GM23248 (cell line): Measurements from ENCODE around the gene NEB. TPM values are rescaled to one million over a fixed set of nuclear protein-coding genes. Genes with fewer than 3 reads are reported as not detected.
A peak's percentile ranks its signal among the peaks of the same experiment; 100 is the strongest.

Experiments used
- DNase-seq: peaks from one replicate; pipeline ENCODE4 v3.0.0-alpha.2; 2015
- H2AFZ ChIP-seq: fragments of 200-600 bp; sonication (generic); 2 replicates; pipeline ENCODE4 v1.6.1; 2016; ENCODE audit warnings: antibody characterized with exemption
- H3F3A ChIP-seq: fragments of 200-600 bp; sonication (generic); 2 replicates; pipeline ENCODE4 v1.6.1; 2016; ENCODE audit warnings: mild to moderate bottlenecking, antibody characterized with exemption, mixed run types; ENCODE audit not compliant: insufficient read depth
- H3K27ac ChIP-seq: fragments of 200-600 bp; sonication (generic); 2 replicates; pipeline ENCODE4 v1.5.1; 2016; ENCODE audit warnings: mild to moderate bottlenecking
- H3K27me3 ChIP-seq: fragments of 200-600 bp; sonication (generic); replicated peaks from 2 replicates; pipeline ENCODE4 v1.6.1; 2016; ENCODE audit warnings: mild to moderate bottlenecking; ENCODE audit not compliant: insufficient read depth
- H3K36me3 ChIP-seq: fragments of 200-600 bp; sonication (generic); 2 replicates; pipeline ENCODE4 v1.6.1; 2016; ENCODE audit warnings: low read depth, mild to moderate bottlenecking
- H3K4me1 ChIP-seq: fragments of 200-600 bp; sonication (generic); 2 replicates; pipeline ENCODE4 v1.6.1; 2016; ENCODE audit warnings: mild to moderate bottlenecking; ENCODE audit not compliant: insufficient read depth
- H3K4me2 ChIP-seq: fragments of 200-600 bp; sonication (generic); one replicate; pipeline ENCODE4 v1.6.1; 2016; ENCODE audit warnings: mild to moderate bottlenecking; ENCODE audit not compliant: unreplicated experiment
- H3K4me3 ChIP-seq: fragments of 200-600 bp; sonication (generic); 2 replicates; pipeline ENCODE4 v1.5.1; 2016; ENCODE audit warnings: mild to moderate bottlenecking
- H3K79me2 ChIP-seq: fragments of 200-600 bp; sonication (generic); 2 replicates; pipeline ENCODE4 v1.6.1; 2016; ENCODE audit warnings: mild to moderate bottlenecking; ENCODE audit not compliant: insufficient read depth
- H3K9ac ChIP-seq: fragments of 200-600 bp; sonication (generic); 2 replicates; pipeline ENCODE4 v1.6.1; 2016; ENCODE audit warnings: mild to moderate bottlenecking
- H3K9me2 ChIP-seq: fragments of 200-600 bp; sonication (generic); 2 replicates; pipeline ENCODE4 v1.6.1; 2016; ENCODE audit warnings: mixed run types, mild to moderate bottlenecking, moderate library complexity; ENCODE audit not compliant: insufficient read depth
- H3K9me3 ChIP-seq: fragments of 200-600 bp; sonication (generic); one replicate; pipeline ENCODE4 v1.6.1; 2017; ENCODE audit warnings: low read depth
- H4K20me1 ChIP-seq: fragments of 200-600 bp; sonication (generic); 2 replicates; pipeline ENCODE4 v1.6.0; 2016; ENCODE audit not compliant: insufficient read depth
- EZH2 ChIP-seq: fragments of 200-600 bp; sonication (generic); IDR thresholded peaks from 2 replicates; pipeline ENCODE4 v1.6.1; 2018; ENCODE audit warnings: antibody characterized with exemption, mild to moderate bottlenecking; ENCODE audit not compliant: insufficient read depth, poor library complexity, severe bottlenecking
- EZH2phosphoT487 ChIP-seq: fragments of 200-600 bp; sonication (generic); IDR thresholded peaks from 2 replicates; pipeline ENCODE4 v1.6.1; 2018; ENCODE audit warnings: antibody characterized with exemption, moderate library complexity, mild to moderate bottlenecking, low read depth; ENCODE audit not compliant: insufficient read depth
- WGBS, 2 experiments: methylation state at CpG; one replicate each; pipeline ENCODE4 v1.1.6; 2015 to 2017; ENCODE audit warnings: low lambda C conversion rate in 2 of 2, low coverage in 1 of 2; ENCODE audit errors: missing lambda C conversion rate in 2 of 2; 5-methylcytosine and 5-hydroxymethylcytosine counted together
- in situ Hi-C: fragments of 300-500 bp; cut with MboI; formaldehyde crosslinking; loops from 2 replicates; pipeline ENCODE4 v1.15.0; 2020
- polyA plus RNA-seq: library from polyadenylated mRNA; unstranded; fragments of >200 nt; fragmentation: Nextera tagmentation; extraction: Ambion mirVana; gene quantifications from 2 replicates; pipeline ENCODE4 v1.2.1, GENCODE V29; 2016
- total RNA-seq: library from RNA; depleted of rRNA; stranded (reverse); fragments of >200 nt; shearing (Covaris generic); gene quantifications from 2 replicates; pipeline ENCODE4 v1.2.3, GENCODE V29; 2014

The NEB gene
- total and polyA plus RNA-seq, 2 experiments from 2014 or later, result 0.11 to 1.5 TPM

DNA sequence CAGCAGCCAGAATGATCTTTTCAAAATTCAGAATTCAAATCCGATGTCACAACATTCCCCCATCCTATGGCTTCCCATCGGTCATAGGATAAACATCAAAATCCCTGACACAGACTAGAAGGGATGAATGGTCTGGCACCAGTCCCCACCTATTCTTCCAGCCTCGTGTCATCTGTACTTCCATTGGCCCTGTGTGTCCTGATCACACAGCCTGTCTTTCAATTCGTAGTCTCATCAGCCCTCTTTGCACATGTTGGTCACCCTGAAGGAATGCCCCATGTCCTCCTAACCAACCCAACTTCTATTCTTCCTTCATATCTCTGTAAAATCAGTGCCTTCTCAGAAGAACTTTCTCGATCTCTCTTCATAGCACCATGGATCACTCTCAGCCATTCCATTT is 157.2 kb downstream of the NEB start:
- Histone ChIP-seq H3K9me3 (no peaks in the 10 kb centered on the region), H3K4me3 (no peak overlapping the region), H3K36me3 (no peaks in the 10 kb centered on the region), H3K4me2 (no peak overlapping the region), H3K79me2 (no peaks in the 10 kb centered on the region), H4K20me1 (no peaks in the 10 kb centered on the region), H3K9me2 (no peaks in the 10 kb centered on the region), H2AFZ (no peak overlapping the region), H3F3A (no peaks in the 10 kb centered on the region), H3K27me3 (no peaks in the 10 kb centered on the region), H3K4me1 (no peaks in the 10 kb centered on the region), H3K27ac (no peak overlapping the region), H3K9ac (no peak overlapping the region)
- in situ Hi-C loops, result no loop called here
- TF ChIP-seq EZH2phosphoT487 (no peak), EZH2 (no peak)
- WGBS, 2 experiments, result 61 to 63% methylated on average over 5 of the region's 5 CpGs
- no peak for DNase-seq

GRCh38 chr2:151576080-151576479 is 158.2 kb downstream of the NEB start:
- Histone ChIP-seq H3K27me3 (no peaks in the 10 kb centered on the region), H3K36me3 (no peaks in the 10 kb centered on the region), H3K4me3 (no peak overlapping the region), H3K79me2 (no peaks in the 10 kb centered on the region), H3K27ac (no peak overlapping the region), H3K9me3 (no peaks in the 10 kb centered on the region), H3F3A (no peaks in the 10 kb centered on the region), H3K9me2 (no peaks in the 10 kb centered on the region), H4K20me1 (no peaks in the 10 kb centered on the region), H3K9ac (no peak overlapping the region), H3K4me1 (no peaks in the 10 kb centered on the region), H2AFZ (no peak overlapping the region), H3K4me2 (no peak overlapping the region)
- in situ Hi-C loops, result no loop called here
- 57 to 60% methylated on average over 4 of the region's 4 CpGs for WGBS, 2 experiments
- no peak for DNase-seq
- TF ChIP-seq EZH2 (no peak), EZH2phosphoT487 (no peak)

DNA sequence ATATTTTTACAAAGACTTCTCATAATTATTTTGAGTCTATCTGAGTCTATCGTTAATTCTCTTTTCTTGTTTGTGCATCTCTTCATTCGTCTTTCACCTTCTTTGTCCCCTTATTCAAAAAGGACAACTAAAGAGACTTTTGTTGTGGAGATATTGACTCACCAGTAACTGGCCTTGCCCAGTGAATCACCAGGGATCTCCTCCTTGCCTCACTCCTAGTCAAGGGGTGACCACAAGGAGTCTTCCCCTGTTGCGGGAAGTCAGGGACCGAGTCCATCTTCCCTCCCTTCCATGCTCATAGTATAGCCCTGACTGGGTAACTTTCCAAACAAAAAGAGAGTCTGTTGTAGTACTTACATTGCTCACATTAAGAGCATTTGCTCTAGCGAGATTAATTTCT is 158.9 kb downstream of the NEB start:
- Histone ChIP-seq H3K9me3 (no peaks in the 10 kb centered on the region), H2AFZ (no peak overlapping the region), H3K9ac (no peak overlapping the region), H4K20me1 (no peaks in the 10 kb centered on the region), H3K36me3 (no peaks in the 10 kb centered on the region), H3K4me3 (no peak overlapping the region), H3K4me1 (no peaks in the 10 kb centered on the region), H3K4me2 (no peak overlapping the region), H3K9me2 (no peaks in the 10 kb centered on the region), H3K27me3 (no peaks in the 10 kb centered on the region), H3K79me2 (no peaks in the 10 kb centered on the region), H3F3A (no peaks in the 10 kb centered on the region), H3K27ac (no peak overlapping the region)
- 85 to 90% methylated on average over 5 of the region's 5 CpGs for WGBS, 2 experiments
- peak; percentile 64 for DNase-seq
- TF ChIP-seq EZH2 (no peak), EZH2phosphoT487 (no peak)
- in situ Hi-C loops, result no loop called here

GRCh38 chr2:151570191-151570590 is 164.1 kb downstream of the NEB start:
- no peaks in the 10 kb centered on the region for H3K4me1 ChIP-seq
- 91 to 93% methylated on average over 8 of the region's 8 CpGs for WGBS, 2 experiments
- in situ Hi-C loops, result no loop called here
- no peak overlapping the region for H3K4me2 ChIP-seq
- no peaks in the 10 kb centered on the region for H3K79me2 ChIP-seq
- H3K36me3 ChIP-seq, result no peaks in the 10 kb centered on the region
- no peak for TF ChIP-seq EZH2
- no peak overlapping the region for H3K27ac ChIP-seq
- H3K4me3 ChIP-seq, result no peak overlapping the region
- no peak overlapping the region for H2AFZ ChIP-seq
- no peaks in the 10 kb centered on the region for H3F3A ChIP-seq
- H4K20me1 ChIP-seq, result no peaks in the 10 kb centered on the region
- H3K27me3 ChIP-seq, result no peaks in the 10 kb centered on the region
- H3K9ac ChIP-seq, result no peak overlapping the region
- no peaks in the 10 kb centered on the region for H3K9me3 ChIP-seq
- DNase-seq, result no peak
- no peaks in the 10 kb centered on the region for H3K9me2 ChIP-seq

DNA sequence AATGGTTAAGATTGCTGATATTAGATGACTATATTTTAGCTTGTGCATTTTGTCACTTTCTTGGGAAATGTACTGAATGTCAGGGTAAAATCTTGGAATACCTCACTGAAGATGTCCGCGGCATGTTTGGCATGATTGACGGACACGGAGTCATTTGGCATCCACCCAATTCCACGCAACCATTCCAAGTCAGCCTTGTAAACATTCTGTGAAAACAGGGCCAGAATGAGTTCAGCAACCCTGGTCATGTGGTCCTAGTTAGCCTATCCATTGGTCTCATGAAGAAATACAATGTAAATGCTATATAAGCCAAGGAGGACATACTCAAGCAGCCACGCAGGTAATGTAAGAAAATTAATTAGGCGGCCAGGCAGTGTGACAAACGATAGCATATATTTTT is 165.1 kb downstream of the NEB start:
- WGBS, 2 experiments, result 35 to 41% methylated on average over 8 of the region's 8 CpGs
- Histone ChIP-seq H4K20me1 (no peaks in the 10 kb centered on the region), H3K9ac (no peak overlapping the region), H3K27me3 (no peaks in the 10 kb centered on the region), H3F3A (no peaks in the 10 kb centered on the region), H3K79me2 (no peaks in the 10 kb centered on the region), H3K9me2 (no peaks in the 10 kb centered on the region), H3K36me3 (no peaks in the 10 kb centered on the region), H3K9me3 (no peaks in the 10 kb centered on the region), H3K4me1 (no peaks in the 10 kb centered on the region), H2AFZ (0 out of 2 replicates have a peak overlapping the region, but pooled peaks have one; percentile 0), H3K27ac (no peak overlapping the region), H3K4me2 (no peak overlapping the region), H3K4me3 (no peak overlapping the region)
- no peak for TF ChIP-seq EZH2phosphoT487
- no peak for TF ChIP-seq EZH2
- DNase-seq, result no peak
- in situ Hi-C loops, result no loop called here
